Stimulated activated CD8-positive, alpha-beta memory T cell treated with anti-CD3 and anti-CD28 coated beads, Interleukin-4, amount 100 ng/mL, for 4 hours (primary cell): ENCODE results near the gene KCNJ10.
"Not testable (repeated sequence)": the region's sequence is repeated elsewhere in the genome, so short reads cannot be mapped to it uniquely, and the experiment has no call there.

Source experiments
- DNase-seq, 2 donors: peaks; one replicate each; pipeline ENCODE4 v3.0.0-alpha.2; 2020; ENCODE audit warnings: low read depth in 2 of 2, low spot score in 1 of 2

KCNJ10 gene

DNA sequence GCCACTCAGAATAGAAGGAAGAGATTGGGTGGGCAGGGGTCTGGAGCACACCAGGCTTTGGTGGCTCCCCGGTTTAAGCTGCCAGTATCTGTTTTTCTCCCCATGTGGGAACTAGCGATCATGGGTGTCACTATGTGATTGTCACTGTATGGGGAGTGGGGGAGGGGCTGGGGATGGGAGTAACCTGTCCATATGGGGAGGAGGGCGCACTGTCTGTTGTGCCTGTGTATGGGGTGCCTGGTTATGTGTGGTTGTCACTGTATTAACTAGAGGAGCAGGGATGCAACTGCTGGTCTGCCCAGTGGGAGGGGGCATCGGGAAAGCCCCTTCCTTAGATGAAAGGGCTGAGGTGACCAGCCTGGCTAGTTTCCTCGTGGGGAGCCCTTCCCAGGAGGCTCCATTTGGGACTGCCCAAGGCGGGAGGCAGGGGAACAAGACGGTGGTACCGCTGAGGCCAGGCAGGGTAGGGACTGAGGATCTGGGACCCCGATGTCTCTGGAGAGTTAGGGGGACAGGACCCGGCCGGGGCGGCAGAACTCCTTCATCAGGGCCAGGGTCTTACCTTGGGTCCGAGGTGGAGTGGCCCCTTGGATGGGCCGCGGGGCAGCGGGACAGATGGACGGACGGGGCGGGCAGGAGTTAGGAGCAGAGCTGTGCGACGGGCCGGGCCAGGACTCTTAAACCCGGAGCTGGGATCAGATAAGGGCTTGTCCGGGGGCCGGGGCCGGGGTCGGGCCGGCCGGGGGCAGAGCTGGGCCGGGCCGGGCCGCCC is at the start of gene KCNJ10:
KCNJ10 (minus strand) TSS at position 701 of the 772 bp plus-strand sequence. CDS start 27,628 bp downstream, outside the sequence.
- DNase-seq = no peak

DNA sequence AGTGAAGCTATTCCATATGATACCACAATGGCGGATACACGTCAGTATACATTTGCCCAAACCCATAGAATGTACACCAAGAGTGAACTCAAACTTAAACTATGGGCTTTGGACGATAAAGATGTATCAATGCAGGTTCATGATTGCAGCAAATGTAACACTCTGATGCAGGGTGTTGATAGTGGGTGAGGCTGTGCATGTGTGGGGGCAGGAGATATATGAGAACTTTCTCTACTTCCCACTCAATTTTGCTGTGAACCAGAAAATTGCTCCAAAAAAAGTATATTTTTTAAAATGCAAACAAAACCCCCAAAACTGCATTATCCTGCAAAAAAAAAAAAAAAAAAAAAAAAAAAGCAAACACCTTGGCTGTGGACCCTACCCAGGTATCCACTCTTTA is 49.0 kb upstream of the KCNJ10 start:
- DNase-seq = no peak

DNA sequence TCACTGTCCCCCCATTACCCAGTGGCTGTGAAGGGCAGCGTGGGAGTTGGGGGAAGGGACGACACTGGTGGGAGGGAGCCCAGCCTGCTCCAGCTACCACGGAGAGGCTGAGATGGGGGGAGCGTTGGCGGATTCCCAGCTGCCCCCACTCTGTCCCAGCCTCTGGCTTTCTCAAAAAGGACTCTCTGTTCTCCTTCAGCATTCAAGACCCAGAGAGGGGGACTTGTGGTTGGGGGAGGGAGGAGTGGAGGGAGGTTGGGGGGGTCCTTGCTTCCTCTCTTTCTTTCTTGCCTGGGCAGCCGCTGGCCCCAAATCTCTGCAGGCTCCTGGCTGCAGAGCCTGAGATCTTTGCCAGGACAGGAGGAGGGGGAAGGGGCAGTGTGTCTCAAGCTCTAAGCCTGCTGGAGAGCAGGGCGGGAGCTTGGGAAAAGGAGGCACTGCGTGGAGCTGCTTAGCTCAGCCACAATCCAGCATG is 47.8 kb upstream of the KCNJ10 start:
- no peak for DNase-seq

DNA sequence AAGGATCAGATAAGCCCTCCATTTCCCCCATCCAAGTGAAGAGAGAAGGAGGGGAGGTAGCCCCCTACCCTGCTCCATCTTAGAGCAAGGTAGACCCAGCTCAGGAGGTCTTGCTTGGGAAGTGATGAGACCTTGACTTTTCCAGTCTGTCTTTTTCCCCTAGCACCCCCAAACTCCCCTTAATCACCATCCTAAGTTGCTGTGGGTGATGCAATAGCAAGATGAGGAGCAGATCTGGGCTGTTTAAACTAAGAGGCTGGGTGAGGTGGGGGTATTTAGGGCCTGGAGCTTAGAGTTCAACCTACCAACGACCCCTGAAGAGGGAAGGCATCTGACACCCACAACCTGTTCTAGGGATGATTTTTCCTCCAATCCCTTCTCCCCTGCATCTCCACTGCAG is 47.3 kb upstream of the KCNJ10 start:
- DNase-seq = no peak

DNA sequence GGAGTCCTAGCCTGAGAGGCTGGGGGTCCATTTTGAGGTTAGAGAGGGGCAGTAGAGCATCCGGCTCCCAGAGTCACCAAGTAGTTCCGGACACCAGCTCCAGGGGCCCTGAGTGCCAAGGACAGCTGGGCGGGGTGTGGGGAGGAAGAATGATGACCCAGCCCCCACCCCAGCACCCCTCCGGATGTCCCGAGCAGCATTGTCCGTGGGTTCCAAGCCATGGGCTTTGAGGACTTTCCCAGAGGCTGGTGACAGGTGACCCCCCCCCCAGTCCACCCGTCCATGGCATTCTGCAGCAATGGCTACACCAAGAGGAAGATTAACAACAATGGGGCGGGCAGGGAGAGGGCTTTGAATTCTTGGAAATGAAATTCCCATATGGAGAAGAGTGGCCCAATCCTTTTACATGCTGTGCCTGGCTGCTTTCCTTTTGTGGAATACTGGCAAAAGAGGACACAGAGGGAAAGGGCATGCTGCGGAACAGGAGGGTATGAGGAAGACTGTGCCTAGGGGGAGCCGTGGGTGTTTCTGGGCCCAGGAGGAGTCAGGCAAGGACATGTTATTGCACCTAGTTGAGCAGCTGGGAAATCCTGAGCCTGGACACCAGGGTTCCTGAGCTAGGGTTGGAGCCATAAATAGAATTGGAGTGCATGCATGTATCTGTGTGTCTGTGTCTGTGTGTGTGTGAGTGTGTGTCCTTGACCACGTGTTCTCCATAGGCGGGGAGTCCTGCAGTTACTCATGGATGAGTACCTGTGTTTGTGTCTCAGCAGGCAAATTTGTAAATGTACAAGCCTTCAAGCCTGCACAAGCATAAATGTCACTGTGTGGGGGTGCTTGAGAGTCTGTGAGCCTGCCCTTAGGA is 46.6 kb upstream of the KCNJ10 start:
- no peak for DNase-seq

DNA sequence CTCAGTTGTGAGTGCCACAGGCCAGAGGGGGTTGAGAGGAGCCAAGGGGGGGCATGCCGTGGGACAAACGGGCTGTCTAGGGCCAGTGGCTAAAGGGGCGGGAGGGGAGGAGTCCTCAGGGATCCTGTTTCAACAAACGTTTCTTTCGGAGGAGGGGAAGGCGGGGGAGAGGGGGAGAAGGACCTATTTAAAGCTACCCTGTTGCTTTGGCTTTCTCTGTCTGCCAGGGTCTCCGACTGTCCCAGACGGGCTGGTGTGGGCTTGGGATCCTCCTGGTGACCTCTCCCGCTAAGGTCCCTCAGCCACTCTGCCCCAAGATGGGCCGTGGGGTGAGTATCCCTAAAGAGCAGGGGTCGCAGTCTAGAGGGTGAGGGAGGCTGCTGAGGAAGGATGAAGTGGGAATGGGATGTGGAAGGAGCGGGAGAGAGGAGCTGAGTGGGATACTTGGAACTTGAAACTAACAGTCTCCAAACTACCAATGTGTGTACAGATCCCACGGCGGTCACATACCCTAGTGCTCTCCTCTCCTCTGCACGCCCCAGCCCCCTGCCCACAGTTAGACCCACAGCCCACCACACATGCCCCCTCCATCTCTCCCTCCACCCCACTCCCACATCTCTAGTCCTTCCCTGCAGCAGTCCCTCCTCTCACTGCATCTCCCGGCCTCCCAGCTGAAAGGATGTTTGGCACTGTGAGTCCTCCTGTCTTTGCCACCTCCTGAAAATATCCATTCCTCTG is 45.8 kb upstream of the KCNJ10 start, which contains the start of gene ATP1A2:
ATP1A2 (plus strand) TSS at position 215 of the 738 bp plus-strand sequence; CDS start at position 318, 103 bp downstream.
- DNase-seq = no peak

DNA sequence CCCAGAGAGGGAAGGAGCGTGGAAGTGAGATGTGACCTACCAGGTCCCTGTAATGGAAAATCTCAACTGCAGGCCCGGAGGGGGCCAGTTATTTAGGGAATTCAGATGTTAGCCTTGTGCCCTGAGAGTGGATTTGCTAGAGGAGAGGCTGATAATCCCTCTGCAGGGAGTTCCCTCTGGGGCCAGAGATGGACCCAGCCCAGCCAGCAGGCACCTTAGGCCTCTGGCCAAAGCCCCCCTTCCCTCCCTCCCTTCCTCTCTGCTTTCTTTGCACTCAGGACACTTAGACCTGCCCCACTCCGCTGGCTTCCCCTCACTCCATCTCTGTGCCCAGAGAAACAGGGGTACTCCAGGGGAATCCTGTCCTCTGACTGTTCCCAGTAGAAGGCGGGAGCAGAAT is 44.1 kb upstream of the KCNJ10 start:
- DNase-seq = no peak

DNA sequence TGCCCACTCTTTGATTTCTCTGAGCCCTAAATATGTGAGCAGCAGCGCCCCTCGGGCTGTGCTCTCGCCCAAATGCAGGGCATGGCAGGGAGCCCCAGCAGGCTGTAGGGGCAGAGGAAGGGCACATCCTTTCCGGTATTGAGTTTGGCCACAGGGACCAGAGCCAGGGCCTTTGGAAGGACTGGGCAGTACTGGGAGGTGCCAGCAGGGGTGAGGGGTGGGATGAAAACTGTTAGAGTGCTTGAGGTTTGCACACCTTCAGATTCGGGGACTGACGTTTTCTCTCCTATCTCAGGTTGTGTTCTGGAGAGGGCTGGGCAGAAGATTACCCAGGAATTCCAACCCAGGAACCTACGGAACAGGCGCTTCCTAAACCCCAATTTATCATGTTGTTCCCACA is 43.4 kb upstream of the KCNJ10 start:
- no peak for DNase-seq

DNA sequence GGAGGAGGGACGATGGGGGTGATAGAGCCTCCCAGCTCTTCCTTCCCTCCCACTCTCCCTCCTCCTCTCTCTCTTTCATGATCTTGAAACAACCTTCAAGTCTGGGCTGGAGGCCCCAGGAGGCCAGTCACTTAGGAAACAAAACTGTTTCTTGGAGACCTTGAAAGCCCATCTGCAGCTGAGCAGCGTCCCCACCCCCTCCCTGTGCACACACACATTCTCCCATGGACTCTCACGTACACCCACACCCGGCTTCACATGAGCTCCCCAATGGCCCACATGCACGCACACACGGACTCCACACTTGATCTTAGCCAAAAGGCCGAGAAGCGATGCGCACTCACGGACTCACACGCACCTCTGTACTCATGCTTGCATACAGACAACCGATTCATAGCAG is 42.4 kb upstream of the KCNJ10 start:
- no peak for DNase-seq

DNA sequence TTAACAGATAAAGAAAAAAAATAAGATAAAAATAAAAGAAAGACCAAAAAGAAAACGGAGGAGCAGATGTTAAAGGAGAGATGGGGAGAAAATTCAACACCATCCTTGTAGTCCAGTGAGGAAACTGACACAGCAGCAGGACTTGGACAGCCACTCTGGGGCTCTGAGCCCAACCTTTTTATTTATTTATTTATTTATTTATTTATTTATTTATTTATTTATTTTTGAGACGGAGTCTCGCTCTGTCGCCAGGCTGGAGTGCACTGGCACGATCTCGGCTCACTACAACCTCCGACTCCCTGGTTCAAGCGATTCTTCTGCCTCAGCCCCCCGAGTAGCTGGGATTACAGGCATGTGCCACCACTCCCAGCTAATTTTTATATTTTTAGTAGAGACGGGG is 41.5 kb upstream of the KCNJ10 start:
- not testable (repeated sequence) for DNase-seq

DNA sequence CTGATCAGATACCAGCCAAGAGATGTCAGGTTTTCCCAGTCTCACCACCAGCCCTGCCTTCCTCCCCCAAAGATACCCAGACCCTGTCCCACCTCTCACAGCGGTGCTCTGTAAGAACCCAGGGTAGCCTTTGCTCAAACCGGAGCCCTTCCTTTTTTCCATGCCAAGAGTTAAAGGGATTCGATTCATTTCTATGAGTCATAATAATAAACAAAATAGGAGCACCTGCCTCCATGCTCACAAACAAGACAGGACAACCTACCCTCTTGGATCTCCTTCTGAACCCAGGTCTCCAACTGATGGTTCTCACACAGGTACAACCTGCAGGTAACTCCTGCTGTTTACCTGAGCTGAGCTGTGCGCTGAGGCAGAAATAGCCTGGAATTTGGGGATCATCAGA is 39.7 kb upstream of the KCNJ10 start:
- no peak for DNase-seq

DNA sequence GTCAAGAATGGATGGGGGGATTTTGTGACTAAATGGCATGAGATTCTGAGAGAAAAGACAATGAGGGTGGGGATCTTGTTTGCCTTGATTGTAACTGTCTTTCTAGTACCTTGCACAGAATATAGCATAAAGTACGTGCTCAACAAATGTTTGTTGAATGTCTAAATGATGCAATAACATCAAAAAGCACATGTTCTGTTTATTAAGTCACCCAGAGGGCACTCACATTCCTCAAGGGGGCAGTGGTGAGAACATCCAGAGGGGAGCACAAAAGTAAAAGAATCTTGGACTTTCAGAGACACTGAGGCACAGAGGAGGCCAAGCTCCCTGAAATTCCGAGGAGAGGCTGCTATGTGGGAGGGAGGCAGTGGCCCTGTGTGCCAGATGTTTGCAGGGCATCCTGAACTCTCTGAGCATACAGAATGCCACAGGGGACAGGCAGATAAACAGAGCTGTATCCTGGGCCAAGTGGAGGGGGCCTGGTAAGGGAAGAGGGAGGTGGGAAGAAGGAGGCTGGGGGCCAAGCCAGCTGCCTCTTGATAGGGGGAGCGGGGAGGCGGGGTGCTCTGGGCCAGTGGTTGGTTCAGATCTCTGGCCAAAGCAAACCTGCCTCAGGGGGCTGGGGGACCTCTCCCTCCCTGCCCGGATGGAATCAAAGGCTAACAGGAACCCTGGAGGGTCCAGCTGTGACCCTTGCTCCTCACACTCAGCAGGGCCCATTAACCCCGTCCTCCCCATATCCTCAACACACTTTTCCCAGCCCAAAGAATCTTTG is 39.1 kb upstream of the KCNJ10 start:
- DNase-seq = no peak

DNA sequence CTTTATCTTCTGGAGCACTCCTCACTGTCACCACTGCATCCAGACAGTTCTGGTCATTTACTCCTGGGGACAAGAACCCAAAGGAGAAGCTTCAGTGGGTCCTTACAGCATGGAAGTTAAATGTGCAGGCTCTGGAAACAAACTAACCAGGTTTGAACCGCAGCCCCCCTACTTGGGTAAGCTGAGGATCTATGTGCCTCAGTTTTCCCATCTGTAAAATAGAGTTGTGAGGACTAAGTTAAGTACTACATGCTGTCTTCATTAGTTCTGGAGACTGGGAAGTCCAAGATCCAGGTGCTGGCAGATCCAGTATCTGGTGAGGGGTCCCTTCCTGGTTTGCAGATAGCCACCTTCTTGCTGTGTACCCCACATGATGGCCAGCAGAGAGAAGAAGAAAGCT is 37.6 kb upstream of the KCNJ10 start:
- no peak for DNase-seq

DNA sequence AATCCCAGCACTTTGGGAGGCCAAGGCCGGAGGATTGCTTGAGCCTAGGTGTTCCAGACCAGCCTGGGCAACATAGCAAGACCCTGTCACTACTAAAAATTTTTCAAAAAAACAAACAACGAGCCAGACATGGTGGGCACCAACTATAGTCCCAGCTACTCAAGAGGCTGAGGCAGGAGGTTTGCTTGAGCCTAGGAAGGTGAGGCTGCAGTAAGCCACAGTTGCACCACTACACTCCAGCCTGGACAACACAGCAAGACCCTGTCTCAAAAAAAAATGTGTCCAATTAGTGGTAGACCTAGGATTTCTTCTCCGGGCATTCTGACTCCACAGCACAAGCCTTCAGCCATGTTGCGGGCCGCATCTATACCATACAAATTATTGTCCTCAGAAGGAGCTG is 35.2 kb upstream of the KCNJ10 start:
- no peak for DNase-seq

DNA sequence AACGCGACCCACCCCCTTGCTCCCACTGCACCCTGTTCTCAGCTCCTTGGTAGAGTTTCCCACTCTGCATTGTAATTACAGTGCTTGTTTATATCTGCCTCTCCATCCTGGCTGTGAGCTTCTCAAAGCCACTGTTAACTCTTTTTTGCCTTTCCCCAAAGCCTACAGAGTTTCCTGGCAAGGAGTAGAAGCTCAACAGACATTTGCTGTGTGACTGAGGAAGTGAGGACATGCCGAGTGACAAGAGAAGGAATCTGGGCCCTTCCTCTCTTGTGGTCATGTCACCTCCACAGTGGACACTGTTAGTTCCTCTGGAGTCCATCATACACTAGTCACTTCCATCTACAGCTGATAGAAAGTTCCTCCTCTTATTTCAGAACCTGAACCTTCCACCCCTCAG is 34.5 kb upstream of the KCNJ10 start:
- no peak for DNase-seq

DNA sequence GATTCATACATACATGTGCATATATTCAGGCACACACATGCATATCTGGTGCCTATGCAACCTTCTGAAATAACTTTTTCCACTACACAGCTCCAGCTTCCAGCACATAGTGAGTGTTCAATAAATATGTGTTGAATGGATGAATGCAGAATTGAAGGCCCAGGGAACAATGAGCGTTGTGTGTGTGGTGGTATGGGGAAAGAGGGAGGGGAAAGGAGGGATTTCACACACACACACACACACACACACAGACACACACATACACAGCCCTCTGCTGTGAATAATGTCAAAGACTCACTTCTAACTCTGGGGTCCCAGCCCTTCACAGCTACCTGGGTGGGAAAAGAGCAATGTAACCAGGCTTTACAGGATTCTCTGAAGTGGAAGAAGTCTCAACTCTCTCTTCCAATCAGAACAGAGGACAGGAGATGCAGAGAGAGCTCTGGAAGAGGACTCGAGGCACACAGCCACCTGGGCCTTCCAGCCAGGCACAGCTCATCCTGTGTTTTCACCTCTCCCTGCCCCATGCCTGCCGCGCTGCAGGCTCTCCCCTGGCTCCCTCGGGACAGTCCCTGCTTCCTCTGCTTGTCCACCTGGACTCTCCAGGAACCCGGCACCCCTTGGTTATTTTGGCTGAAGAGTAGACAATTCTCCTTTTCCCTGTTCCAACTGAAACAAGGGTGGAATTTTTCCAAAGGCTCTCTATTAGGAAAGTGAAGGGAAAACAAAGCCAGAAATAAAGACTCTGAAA is 33.9 kb upstream of the KCNJ10 start:
- DNase-seq = no peak

DNA sequence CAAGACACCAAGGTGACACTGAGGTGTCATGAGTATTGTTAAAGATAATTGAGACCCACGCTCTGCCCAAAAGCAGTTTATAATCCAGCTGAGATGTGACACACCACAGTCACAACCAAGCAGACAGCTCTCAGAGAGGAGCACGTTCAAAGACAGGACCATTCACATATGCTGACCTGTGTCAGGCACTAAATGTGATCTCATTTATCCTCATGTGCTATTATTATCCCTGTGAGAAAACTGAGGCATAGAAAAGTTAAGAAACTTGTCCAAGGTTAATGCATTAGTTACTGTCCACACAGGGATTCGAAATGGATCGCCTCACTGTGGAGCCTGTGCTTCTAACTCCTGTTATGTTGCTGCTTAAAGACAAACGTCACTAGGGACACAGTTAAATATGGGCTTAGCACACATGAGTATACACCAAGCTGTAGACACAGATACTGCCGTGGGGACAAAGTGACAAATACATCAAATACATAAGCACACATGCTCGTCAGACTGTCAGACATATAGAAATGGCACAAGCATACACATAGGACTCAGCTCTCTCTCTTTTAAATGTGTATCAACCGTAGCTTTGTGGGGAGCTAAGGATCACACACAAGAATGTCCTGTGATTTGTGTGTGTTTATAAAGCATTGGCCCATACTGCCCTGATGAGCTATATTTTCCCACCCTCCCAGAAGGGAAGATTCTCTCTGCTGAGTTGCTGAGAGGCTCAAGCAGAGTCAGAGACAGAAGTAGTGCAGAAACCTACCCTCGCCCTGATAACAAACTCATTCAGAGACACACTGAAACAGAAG is 32.0 kb upstream of the KCNJ10 start:
- DNase-seq = no peak

DNA sequence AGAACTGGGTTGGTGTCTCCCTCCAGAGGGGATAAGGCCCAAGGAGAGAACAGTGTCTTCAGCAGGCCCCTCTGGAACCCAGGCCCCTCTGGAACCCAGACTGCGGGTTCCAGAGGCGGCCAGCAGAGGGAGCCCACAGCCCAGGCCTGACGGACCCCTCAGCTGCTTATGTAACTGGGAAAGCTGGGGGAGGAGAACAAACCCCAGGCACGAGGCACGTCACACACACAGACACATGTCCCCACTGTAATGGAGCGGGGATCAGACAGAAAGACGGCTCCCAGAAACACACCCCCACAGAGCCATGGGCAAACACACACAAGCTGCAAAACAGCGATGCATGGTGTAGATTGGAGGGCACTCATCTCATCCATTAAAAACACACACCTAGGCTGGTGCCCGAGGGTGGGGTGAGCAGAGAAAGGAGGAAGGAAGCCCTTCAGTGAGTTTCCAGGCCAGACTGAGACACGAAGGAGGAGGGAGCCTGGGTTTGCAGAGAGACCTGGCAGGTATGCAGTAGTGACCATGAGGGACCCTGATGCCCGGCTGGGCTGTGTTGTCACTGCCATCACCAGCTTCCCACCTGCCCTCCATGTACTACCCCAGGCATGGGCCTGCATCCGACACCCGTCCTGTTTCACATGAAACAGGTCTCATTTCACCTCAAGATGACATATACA is 31.2 kb upstream of the KCNJ10 start:
- DNase-seq = peak; percentile 40 to 64
